HEK293 (cell line): ENCODE results near the gene LCN12.

Source experiments
- RBAK ChIP-seq: fragments of 450-650 bp; formaldehyde crosslinking; IDR thresholded peaks from 2 replicates; pipeline ENCODE4 v1.5.1; 2016; ENCODE audit warnings: missing biosample characterization, missing genetic modification characterization
- TCF7L2 ChIP-seq: IDR thresholded peaks from 2 replicates; pipeline ENCODE4 v1.6.1; 2011; ENCODE audit warnings: low read depth, mild to moderate bottlenecking, inconsistent platforms, low read length, moderate library complexity, borderline replicate concordance
- ZBTB7A ChIP-seq: fragments of 450-650 bp; formaldehyde crosslinking; IDR thresholded peaks from 2 replicates; pipeline ENCODE4 v1.5.1; 2016; ENCODE audit warnings: low read depth, missing biosample characterization, missing genetic modification characterization
- ZNF175 ChIP-seq: fragments of 450-650 bp; formaldehyde crosslinking; IDR thresholded peaks from 2 replicates; pipeline ENCODE4 v1.5.1; 2016; ENCODE audit warnings: missing biosample characterization, missing genetic modification characterization
- ZNF24 ChIP-seq: fragments of 450-650 bp; formaldehyde crosslinking; IDR thresholded peaks from 2 replicates; pipeline ENCODE4 v1.5.1; 2016; ENCODE audit warnings: missing biosample characterization, missing genetic modification characterization
- ZNF704 ChIP-seq: fragments of 450-650 bp; formaldehyde crosslinking; IDR thresholded peaks from 2 replicates; pipeline ENCODE4 v1.5.1; 2016; ENCODE audit warnings: missing biosample characterization, missing genetic modification characterization
- ZNF747 ChIP-seq: fragments of 450-650 bp; formaldehyde crosslinking; IDR thresholded peaks from 2 replicates; pipeline ENCODE4 v1.5.1; 2016; ENCODE audit warnings: missing biosample characterization, missing genetic modification characterization
- ZNF777 ChIP-seq: fragments of 450-650 bp; formaldehyde crosslinking; IDR thresholded peaks from 2 replicates; pipeline ENCODE4 v1.5.1; 2017; ENCODE audit warnings: missing biosample characterization, missing genetic modification characterization, borderline replicate concordance
- TF ChIP-seq, protein P1 (sequence below): fragments of 450-650 bp; IDR thresholded peaks from 2 replicates; pipeline ENCODE4 v1.5.1; 2018; ENCODE audit warnings: missing biosample characterization, mild to moderate bottlenecking, missing genetic modification characterization
- TF ChIP-seq, protein P2 (sequence below): fragments of 450-650 bp; formaldehyde crosslinking; IDR thresholded peaks from 2 replicates; pipeline ENCODE4 v1.5.1; 2016; ENCODE audit warnings: missing biosample characterization, missing genetic modification characterization
- TF ChIP-seq, protein P3 (sequence below): fragments of 450-650 bp; formaldehyde crosslinking; IDR thresholded peaks from 2 replicates; pipeline ENCODE4 v1.5.1; 2016; ENCODE audit warnings: missing biosample characterization, missing genetic modification characterization, low read depth
- TF ChIP-seq, protein P4 (sequence below): fragments of 450-650 bp; formaldehyde crosslinking; IDR thresholded peaks from 2 replicates; pipeline ENCODE4 v1.5.1; 2016; ENCODE audit warnings: missing biosample characterization, missing genetic modification characterization
- TF ChIP-seq, protein P5 (sequence below): fragments of 450-650 bp; formaldehyde crosslinking; IDR thresholded peaks from 2 replicates; pipeline ENCODE4 v1.5.1; 2016; ENCODE audit warnings: missing biosample characterization, missing genetic modification characterization

GRCh38 chr9:136962701-136963248 lies 10.7 kb downstream of the LCN12 start:
- TF ChIP-seq ZBTB7A (tag by site-specific recombination) = no peak
- TF ChIP-seq ZNF704 (tag by site-specific recombination) = no peak
- TF ChIP-seq ZNF747 (tag by site-specific recombination) = no peak
- no peak for TF ChIP-seq ZNF777
- TF ChIP-seq, protein P1, sequence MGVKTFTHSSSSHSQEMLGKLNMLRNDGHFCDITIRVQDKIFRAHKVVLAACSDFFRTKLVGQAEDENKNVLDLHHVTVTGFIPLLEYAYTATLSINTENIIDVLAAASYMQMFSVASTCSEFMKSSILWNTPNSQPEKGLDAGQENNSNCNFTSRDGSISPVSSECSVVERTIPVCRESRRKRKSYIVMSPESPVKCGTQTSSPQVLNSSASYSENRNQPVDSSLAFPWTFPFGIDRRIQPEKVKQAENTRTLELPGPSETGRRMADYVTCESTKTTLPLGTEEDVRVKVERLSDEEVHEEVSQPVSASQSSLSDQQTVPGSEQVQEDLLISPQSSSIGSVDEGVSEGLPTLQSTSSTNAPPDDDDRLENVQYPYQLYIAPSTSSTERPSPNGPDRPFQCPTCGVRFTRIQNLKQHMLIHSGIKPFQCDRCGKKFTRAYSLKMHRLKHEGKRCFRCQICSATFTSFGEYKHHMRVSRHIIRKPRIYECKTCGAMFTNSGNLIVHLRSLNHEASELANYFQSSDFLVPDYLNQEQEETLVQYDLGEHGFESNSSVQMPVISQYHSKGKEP (tag by site-specific recombination) = no peak
- TF ChIP-seq, protein P2, sequence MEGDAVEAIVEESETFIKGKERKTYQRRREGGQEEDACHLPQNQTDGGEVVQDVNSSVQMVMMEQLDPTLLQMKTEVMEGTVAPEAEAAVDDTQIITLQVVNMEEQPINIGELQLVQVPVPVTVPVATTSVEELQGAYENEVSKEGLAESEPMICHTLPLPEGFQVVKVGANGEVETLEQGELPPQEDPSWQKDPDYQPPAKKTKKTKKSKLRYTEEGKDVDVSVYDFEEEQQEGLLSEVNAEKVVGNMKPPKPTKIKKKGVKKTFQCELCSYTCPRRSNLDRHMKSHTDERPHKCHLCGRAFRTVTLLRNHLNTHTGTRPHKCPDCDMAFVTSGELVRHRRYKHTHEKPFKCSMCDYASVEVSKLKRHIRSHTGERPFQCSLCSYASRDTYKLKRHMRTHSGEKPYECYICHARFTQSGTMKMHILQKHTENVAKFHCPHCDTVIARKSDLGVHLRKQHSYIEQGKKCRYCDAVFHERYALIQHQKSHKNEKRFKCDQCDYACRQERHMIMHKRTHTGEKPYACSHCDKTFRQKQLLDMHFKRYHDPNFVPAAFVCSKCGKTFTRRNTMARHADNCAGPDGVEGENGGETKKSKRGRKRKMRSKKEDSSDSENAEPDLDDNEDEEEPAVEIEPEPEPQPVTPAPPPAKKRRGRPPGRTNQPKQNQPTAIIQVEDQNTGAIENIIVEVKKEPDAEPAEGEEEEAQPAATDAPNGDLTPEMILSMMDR (tag by site-specific recombination) = no peak
- TF ChIP-seq, protein P3, sequence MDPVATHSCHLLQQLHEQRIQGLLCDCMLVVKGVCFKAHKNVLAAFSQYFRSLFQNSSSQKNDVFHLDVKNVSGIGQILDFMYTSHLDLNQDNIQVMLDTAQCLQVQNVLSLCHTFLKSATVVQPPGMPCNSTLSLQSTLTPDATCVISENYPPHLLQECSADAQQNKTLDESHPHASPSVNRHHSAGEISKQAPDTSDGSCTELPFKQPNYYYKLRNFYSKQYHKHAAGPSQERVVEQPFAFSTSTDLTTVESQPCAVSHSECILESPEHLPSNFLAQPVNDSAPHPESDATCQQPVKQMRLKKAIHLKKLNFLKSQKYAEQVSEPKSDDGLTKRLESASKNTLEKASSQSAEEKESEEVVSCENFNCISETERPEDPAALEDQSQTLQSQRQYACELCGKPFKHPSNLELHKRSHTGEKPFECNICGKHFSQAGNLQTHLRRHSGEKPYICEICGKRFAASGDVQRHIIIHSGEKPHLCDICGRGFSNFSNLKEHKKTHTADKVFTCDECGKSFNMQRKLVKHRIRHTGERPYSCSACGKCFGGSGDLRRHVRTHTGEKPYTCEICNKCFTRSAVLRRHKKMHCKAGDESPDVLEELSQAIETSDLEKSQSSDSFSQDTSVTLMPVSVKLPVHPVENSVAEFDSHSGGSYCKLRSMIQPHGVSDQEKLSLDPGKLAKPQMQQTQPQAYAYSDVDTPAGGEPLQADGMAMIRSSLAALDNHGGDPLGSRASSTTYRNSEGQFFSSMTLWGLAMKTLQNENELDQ (tag by site-specific recombination) = no peak
- no peak for TF ChIP-seq ZNF24
- TF ChIP-seq, protein P4, sequence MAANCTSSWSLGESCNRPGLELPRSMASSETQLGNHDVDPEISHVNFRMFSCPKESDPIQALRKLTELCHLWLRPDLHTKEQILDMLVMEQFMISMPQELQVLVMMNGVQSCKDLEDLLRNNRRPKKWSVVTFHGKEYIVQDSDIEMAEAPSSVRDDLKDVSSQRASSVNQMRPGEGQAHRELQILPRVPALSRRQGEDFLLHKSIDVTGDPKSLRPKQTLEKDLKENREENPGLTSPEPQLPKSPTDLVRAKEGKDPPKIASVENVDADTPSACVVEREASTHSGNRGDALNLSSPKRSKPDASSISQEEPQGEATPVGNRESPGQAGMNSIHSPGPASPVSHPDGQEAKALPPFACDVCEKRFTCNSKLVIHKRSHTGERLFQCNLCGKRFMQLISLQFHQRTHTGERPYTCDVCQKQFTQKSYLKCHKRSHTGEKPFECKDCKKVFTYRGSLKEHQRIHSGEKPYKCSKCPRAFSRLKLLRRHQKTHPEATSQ = no peak
- no peak for TF ChIP-seq ZNF175 (tag by site-specific recombination)
- no peak for TF ChIP-seq RBAK
- TF ChIP-seq, protein P5, sequence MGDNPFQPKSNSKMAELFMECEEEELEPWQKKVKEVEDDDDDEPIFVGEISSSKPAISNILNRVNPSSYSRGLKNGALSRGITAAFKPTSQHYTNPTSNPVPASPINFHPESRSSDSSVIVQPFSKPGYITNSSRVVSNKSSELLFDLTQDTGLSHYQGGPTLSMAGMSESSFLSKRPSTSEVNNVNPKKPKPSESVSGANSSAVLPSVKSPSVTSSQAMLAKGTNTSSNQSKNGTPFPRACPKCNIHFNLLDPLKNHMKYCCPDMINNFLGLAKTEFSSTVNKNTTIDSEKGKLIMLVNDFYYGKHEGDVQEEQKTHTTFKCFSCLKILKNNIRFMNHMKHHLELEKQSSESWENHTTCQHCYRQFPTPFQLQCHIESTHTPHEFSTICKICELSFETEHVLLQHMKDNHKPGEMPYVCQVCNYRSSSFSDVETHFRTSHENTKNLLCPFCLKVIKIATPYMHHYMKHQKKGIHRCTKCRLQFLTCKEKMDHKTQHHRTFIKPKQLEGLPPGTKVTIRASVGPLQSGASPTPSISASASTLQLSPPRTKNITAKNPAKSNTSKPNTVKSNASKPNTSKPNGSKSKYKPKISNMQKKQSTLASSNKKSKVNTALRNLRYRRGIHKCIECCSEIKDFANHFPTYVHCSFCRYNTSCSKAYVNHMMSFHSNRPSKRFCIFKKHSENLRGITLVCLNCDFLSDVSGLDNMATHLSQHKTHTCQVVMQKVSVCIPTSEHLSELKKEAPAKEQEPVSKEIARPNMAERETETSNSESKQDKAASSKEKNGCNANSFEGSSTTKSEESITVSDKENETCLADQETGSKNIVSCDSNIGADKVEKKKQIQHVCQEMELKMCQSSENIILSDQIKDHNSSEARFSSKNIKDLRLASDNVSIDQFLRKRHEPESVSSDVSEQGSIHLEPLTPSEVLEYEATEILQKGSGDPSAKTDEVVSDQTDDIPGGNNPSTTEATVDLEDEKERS (tag by site-specific recombination) = no peak
- no peak for TF ChIP-seq TCF7L2
